Activated naive CD4-positive, alpha-beta T cell treated with anti-CD3 and anti-CD28 coated beads, Interleukin-2, amount 50 U/mL, for 24 hours (primary cell): ENCODE measurements around the gene METTL16.
A peak's percentile ranks its signal among the peaks of the same experiment; 100 is the strongest.

ENCODE experiments used
- H3K27ac Mint-ChIP-seq: one replicate; pipeline ENCODE4 v1.8.0; 2021; ENCODE audit warnings: mild to moderate bottlenecking, mixed read lengths
- H3K27me3 Mint-ChIP-seq: one replicate; pipeline ENCODE4 v1.8.0; 2021; ENCODE audit warnings: mixed read lengths
- H3K36me3 Mint-ChIP-seq: one replicate; pipeline ENCODE4 v1.8.0; 2021; ENCODE audit warnings: mixed read lengths
- H3K4me1 Mint-ChIP-seq: one replicate; pipeline ENCODE4 v1.8.0; 2021; ENCODE audit warnings: mixed read lengths
- H3K4me3 Mint-ChIP-seq: one replicate; pipeline ENCODE4 v1.8.0; 2021; ENCODE audit warnings: mild to moderate bottlenecking, mixed read lengths
- H3K9me3 Mint-ChIP-seq: one replicate; pipeline ENCODE4 v1.8.0; 2021; ENCODE audit warnings: mixed read lengths

METTL16 gene

GRCh38 chr17:2399572-2400473 lies 111.9 kb downstream of the METTL16 start:
- Mint-ChIP-seq H3K36me3 (no peaks in the 10 kb centered on the region), H3K9me3 (no peaks in the 10 kb centered on the region), H3K27ac (peak overlapping the region; percentile 99), H3K4me3 (peak overlapping the region; percentile 97), H3K4me1 (peaks cover 48% of the 10 kb centered on the region), H3K27me3 (no peaks in the 10 kb centered on the region)

GRCh38 chr17:2398655-2399571 lies 112.8 kb downstream of the METTL16 start:
- H3K27me3 Mint-ChIP-seq = no peaks in the 10 kb centered on the region
- H3K27ac Mint-ChIP-seq = peak overlapping the region; percentile 92
- no peaks in the 10 kb centered on the region for H3K36me3 Mint-ChIP-seq
- H3K4me1 Mint-ChIP-seq = peaks cover 53% of the 10 kb centered on the region
- peak overlapping the region; percentile 97 for H3K4me3 Mint-ChIP-seq
- no peaks in the 10 kb centered on the region for H3K9me3 Mint-ChIP-seq

GRCh38 chr17:2398182-2398581 lies 113.5 kb downstream of the METTL16 start:
- Mint-ChIP-seq H3K9me3 (no peaks in the 10 kb centered on the region), H3K4me3 (peak overlapping the region; percentile 97), H3K27ac (peak overlapping the region; percentile 35), H3K27me3 (no peaks in the 10 kb centered on the region), H3K36me3 (no peaks in the 10 kb centered on the region), H3K4me1 (peaks cover 53% of the 10 kb centered on the region)

- H3K27me3 Mint-ChIP-seq = no peaks in the 10 kb centered on the region
- H3K4me1 Mint-ChIP-seq = peaks cover 47% of the 10 kb centered on the region
- H3K9me3 Mint-ChIP-seq = no peaks in the 10 kb centered on the region
- peak overlapping the region; percentile 85 for H3K27ac Mint-ChIP-seq
- H3K36me3 Mint-ChIP-seq = no peaks in the 10 kb centered on the region
- H3K4me3 Mint-ChIP-seq = peak overlapping the region; percentile 97
Measured at GRCh38 chr17:2397247-2398171, 114.2 kb downstream of the METTL16 start.

DNA sequence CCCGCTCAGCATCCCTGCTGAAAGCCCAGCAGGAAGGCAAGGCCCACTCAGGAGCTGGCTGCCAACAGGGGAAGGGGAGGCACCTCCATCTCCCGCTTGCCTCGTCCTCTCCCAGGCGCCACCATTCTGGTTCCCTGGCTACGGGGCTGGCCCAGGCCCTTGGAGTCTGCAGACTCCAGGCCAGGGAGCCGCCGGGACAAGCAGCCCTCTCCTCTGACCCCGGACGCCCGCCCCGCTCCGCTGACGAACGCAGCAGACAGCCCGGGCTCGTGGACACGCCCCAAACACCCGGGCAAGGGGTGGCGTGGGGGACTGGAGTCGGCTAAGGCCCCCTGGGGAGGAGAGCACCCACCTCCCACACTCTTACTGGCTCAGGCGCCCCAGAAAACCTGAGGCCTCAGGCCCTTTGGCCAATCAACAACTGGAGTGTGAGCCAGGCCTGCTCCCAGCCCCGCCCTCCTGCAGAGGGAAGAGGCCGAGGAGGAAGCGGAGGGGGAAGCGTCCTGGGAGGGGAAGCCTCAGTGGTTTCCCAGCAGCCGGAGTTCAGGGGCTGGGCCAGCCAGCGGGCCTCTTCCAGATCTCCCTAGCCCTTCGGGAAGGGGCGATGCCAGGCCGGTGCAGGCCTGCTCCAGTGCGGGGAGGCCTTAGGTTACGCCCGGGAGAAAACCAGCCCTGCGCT lies 115.0 kb downstream of the METTL16 start:
- peak overlapping the region; percentile 85 for H3K27ac Mint-ChIP-seq
- no peaks in the 10 kb centered on the region for H3K36me3 Mint-ChIP-seq
- H3K4me1 Mint-ChIP-seq = peaks cover 50% of the 10 kb centered on the region
- no peaks in the 10 kb centered on the region for H3K9me3 Mint-ChIP-seq
- no peaks in the 10 kb centered on the region for H3K27me3 Mint-ChIP-seq
- peak overlapping the region; percentile 63 for H3K4me3 Mint-ChIP-seq

DNA sequence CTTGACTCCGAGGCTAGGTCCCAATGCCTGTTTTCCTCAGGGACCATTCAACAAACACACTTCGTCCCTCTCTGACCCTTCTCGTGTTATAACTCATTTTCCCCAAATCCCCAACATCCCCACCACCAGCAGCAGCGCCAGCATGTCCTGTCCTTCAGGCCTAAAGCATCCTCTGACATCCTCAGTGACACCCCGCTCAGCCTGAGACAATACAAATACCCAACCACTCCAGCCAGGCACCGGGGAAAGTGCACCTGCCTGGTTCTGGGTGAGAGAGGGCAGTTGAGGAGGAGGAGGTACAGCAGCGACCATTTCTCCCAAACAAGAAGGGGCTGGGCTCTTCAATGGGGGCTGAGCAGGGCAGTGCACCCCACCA lies 115.5 kb downstream of the METTL16 start:
- H3K4me3 Mint-ChIP-seq = peak overlapping the region; percentile 71
- H3K36me3 Mint-ChIP-seq = no peaks in the 10 kb centered on the region
- H3K27me3 Mint-ChIP-seq = no peaks in the 10 kb centered on the region
- no peaks in the 10 kb centered on the region for H3K9me3 Mint-ChIP-seq
- H3K27ac Mint-ChIP-seq = peak overlapping the region; percentile 71
- peaks cover 52% of the 10 kb centered on the region for H3K4me1 Mint-ChIP-seq

GRCh38 chr17:2395258-2396181 lies 116.2 kb downstream of the METTL16 start:
- peaks cover 55% of the 10 kb centered on the region for H3K4me1 Mint-ChIP-seq
- no peaks in the 10 kb centered on the region for H3K27me3 Mint-ChIP-seq
- no peaks in the 10 kb centered on the region for H3K36me3 Mint-ChIP-seq
- peak overlapping the region; percentile 71 for H3K4me3 Mint-ChIP-seq
- H3K27ac Mint-ChIP-seq = peak overlapping the region; percentile 71
- no peaks in the 10 kb centered on the region for H3K9me3 Mint-ChIP-seq

DNA sequence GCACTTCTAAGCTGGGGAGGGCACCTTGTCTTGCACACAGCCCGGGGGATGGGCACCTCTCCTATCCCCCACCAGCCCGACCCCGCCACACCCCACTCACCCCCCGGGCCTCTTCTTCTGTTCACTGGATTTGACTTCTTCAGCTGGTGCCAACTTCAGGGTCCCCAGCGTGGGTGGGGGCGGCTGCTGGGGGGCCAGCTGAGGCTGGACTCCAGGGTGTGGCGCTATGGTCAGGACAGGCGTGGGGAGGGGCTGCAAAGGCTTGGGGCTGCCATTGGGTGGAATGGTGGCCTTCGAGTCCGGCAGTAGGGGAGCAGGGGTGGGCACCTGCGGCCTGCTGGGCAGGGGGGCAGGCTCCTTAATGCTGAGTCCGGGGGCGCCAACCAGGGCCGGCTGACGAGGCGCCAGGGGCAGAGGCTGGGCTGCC lies 116.9 kb downstream of the METTL16 start:
- Mint-ChIP-seq H3K27me3 (no peaks in the 10 kb centered on the region), H3K4me1 (peaks cover 62% of the 10 kb centered on the region), H3K27ac (no peak overlapping the region), H3K9me3 (no peaks in the 10 kb centered on the region), H3K4me3 (peak overlapping the region; percentile 44), H3K36me3 (no peaks in the 10 kb centered on the region)

DNA sequence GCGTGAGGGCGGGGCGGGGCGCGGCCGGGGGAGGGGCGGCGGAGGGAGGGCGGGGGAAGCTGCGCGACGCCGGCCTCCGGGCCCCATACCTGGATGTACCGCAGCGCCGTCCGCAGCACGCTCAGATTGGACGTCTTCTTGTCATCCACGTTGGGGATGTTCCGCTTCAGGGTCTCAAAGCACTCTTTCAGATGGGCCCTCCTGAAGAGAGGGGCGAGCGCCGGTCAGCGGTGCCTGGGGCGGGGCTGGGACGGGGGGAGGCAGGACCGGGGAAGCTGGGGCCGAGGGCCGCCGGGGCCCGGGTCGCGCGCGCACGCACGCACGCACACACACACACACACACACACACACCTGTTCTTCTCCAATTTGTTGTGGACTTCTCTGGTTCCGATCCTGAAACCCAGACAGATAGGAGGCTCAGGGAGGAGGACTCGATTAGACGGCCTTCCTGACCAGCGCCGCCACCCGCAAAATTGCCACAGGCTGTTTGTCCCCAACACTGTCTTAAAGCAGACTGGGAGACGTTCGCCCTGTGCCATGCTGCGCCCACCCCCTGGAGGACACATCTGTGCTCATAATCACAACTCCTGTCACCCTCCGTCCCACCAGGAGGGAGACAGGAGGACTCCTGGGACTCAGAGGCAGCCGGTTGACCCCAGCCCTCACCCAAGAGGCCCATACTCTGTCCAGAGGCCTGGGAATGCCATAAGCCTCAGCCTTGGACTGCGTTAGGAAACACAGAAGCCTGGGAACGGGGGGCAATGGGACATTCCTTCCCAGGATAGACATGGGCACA lies 117.5 kb downstream of the METTL16 start:
- H3K36me3 Mint-ChIP-seq = no peaks in the 10 kb centered on the region
- H3K4me3 Mint-ChIP-seq = peak overlapping the region; percentile 85
- no peaks in the 10 kb centered on the region for H3K27me3 Mint-ChIP-seq
- peak overlapping the region; percentile 95 for H3K27ac Mint-ChIP-seq
- H3K4me1 Mint-ChIP-seq = peaks cover 60% of the 10 kb centered on the region
- no peaks in the 10 kb centered on the region for H3K9me3 Mint-ChIP-seq

GRCh38 chr17:2393174-2393953 lies 118.3 kb downstream of the METTL16 start:
- Mint-ChIP-seq H3K27me3 (no peaks in the 10 kb centered on the region), H3K4me1 (peaks cover 60% of the 10 kb centered on the region), H3K9me3 (no peaks in the 10 kb centered on the region), H3K4me3 (peak overlapping the region; percentile 87), H3K27ac (peak overlapping the region; percentile 93), H3K36me3 (no peaks in the 10 kb centered on the region)

GRCh38 chr17:2392252-2393173 lies 119.2 kb downstream of the METTL16 start:
- no peaks in the 10 kb centered on the region for H3K9me3 Mint-ChIP-seq
- H3K36me3 Mint-ChIP-seq = no peaks in the 10 kb centered on the region
- peaks cover 55% of the 10 kb centered on the region for H3K4me1 Mint-ChIP-seq
- H3K27me3 Mint-ChIP-seq = no peaks in the 10 kb centered on the region
- H3K27ac Mint-ChIP-seq = peak overlapping the region; percentile 95
- peak overlapping the region; percentile 92 for H3K4me3 Mint-ChIP-seq
